Astrocyte (in vitro differentiated cells and primary cell): ENCODE data around the gene CA10. TPM values are rescaled to one million over a fixed set of nuclear protein-coding genes. Genes with fewer than 3 reads are reported as not detected.
A peak's percentile ranks its signal among the peaks of the same experiment; 100 is the strongest.

Experiments used
- DNase-seq: peaks from one replicate; pipeline ENCODE4 v3.0.0-alpha.2; 2010; ENCODE audit warnings: low read depth
- FAIRE-seq: peaks from 2 replicates; lab custom pipeline; 2011; peaks lifted over from hg19 to GRCh38; lab: Jason Lieb, UNC
- H2AFZ ChIP-seq: 2 replicates; pipeline ENCODE4 v1.6.0; 2012; ENCODE audit warnings: low read depth, low read length, inconsistent platforms
- H3K27ac ChIP-seq: 2 replicates; pipeline ENCODE4 v1.5.1; 2011; ENCODE audit warnings: low read depth, low read length, inconsistent platforms
- H3K27me3 ChIP-seq: 2 replicates; pipeline ENCODE4 v1.6.0; 2011; ENCODE audit warnings: low read length, inconsistent platforms; ENCODE audit not compliant: insufficient read depth
- H3K36me3 ChIP-seq: 2 replicates; pipeline ENCODE4 v1.5.1; 2011; ENCODE audit warnings: low read length, inconsistent platforms; ENCODE audit not compliant: insufficient read depth
- H3K4me1 ChIP-seq: 2 replicates; pipeline ENCODE4 v1.5.1; 2011; ENCODE audit warnings: low read length, inconsistent platforms; ENCODE audit not compliant: insufficient read depth
- H3K4me2 ChIP-seq: 2 replicates; pipeline ENCODE4 v1.6.0; 2012; ENCODE audit warnings: low read length, inconsistent platforms
- H3K4me3 ChIP-seq: 2 replicates; pipeline ENCODE4 v1.5.1; 2011; ENCODE audit warnings: low read depth, mild to moderate bottlenecking, low read length, inconsistent platforms; ENCODE audit not compliant: insufficient read depth
- H3K79me2 ChIP-seq: 2 replicates; pipeline ENCODE4 v1.6.0; 2012; ENCODE audit warnings: mild to moderate bottlenecking, low read length, inconsistent platforms; ENCODE audit not compliant: insufficient read depth
- H3K9ac ChIP-seq: 2 replicates; pipeline ENCODE4 v1.6.0; 2012; ENCODE audit warnings: mild to moderate bottlenecking, low read length, inconsistent platforms
- H3K9me3 ChIP-seq: 2 replicates; pipeline ENCODE4 v1.5.1; 2012; ENCODE audit warnings: low read depth, mild to moderate bottlenecking, low read length, inconsistent platforms; ENCODE audit not compliant: insufficient read depth
- H4K20me1 ChIP-seq: 2 replicates; pipeline ENCODE4 v1.6.0; 2012; ENCODE audit warnings: low read length, inconsistent platforms; ENCODE audit not compliant: insufficient read depth
- H3K27ac Mint-ChIP-seq: one replicate; pipeline ENCODE4 v1.8.0; 2021; ENCODE audit warnings: mild to moderate bottlenecking, mixed read lengths; ENCODE audit not compliant: unreplicated experiment
- H3K27me3 Mint-ChIP-seq: one replicate; pipeline ENCODE4 v1.8.0; 2021; ENCODE audit warnings: low read depth, mixed read lengths; ENCODE audit not compliant: unreplicated experiment
- H3K36me3 Mint-ChIP-seq: one replicate; pipeline ENCODE4 v1.8.0; 2021; ENCODE audit warnings: low read depth, mixed read lengths; ENCODE audit not compliant: unreplicated experiment
- H3K4me1 Mint-ChIP-seq: one replicate; pipeline ENCODE4 v1.8.0; 2021; ENCODE audit warnings: low read depth, mixed read lengths; ENCODE audit not compliant: unreplicated experiment
- H3K4me3 Mint-ChIP-seq: one replicate; pipeline ENCODE4 v1.8.0; 2021; ENCODE audit warnings: mild to moderate bottlenecking, moderate library complexity, mixed read lengths; ENCODE audit not compliant: unreplicated experiment
- H3K9me3 Mint-ChIP-seq: one replicate; pipeline ENCODE4 v1.8.0; 2021; ENCODE audit warnings: mild to moderate bottlenecking, mixed read lengths; ENCODE audit not compliant: unreplicated experiment
- CTCF ChIP-seq: IDR thresholded peaks from 2 replicates; pipeline ENCODE4 v1.5.1; 2011; ENCODE audit warnings: low read depth, mild to moderate bottlenecking, inconsistent platforms, low read length, moderate library complexity; ENCODE audit not compliant: insufficient read depth
- EZH2 ChIP-seq: IDR thresholded peaks from 2 replicates; pipeline ENCODE4 v1.6.1; 2012; ENCODE audit warnings: mild to moderate bottlenecking, low read length, inconsistent platforms; ENCODE audit not compliant: insufficient read depth
- total RNA-seq: library from RNA; stranded (reverse); gene quantifications from 2 replicates; pipeline ENCODE4 v1.2.1, GENCODE V29; 2021

CA10 gene
- total RNA-seq, 1 donor from 2014 or later, result 0.43 TPM

- no peak for FAIRE-seq
- no peaks in the 10 kb centered on the region for H3K9me3 ChIP-seq
- no peak overlapping the region for H3K27ac Mint-ChIP-seq
- H3K27me3 ChIP-seq, result peaks cover 33% of the 10 kb centered on the region
- TF ChIP-seq EZH2, result no peak
- TF ChIP-seq CTCF, result no peak
- H3K4me2 ChIP-seq, result no peak overlapping the region
- H3K36me3 ChIP-seq, result no peaks in the 10 kb centered on the region
- no peak overlapping the region for H3K4me3 ChIP-seq
- no peak for DNase-seq
- H3K36me3 Mint-ChIP-seq, result no peaks in the 10 kb centered on the region
- H3K4me1 Mint-ChIP-seq, result peaks cover 4% of the 10 kb centered on the region
- H3K9me3 Mint-ChIP-seq, result peaks cover 2% of the 10 kb centered on the region
- H3K27me3 Mint-ChIP-seq, result peaks cover 63% of the 10 kb centered on the region
- H3K4me1 ChIP-seq, result no peaks in the 10 kb centered on the region
- H3K4me3 Mint-ChIP-seq, result peak overlapping the region; percentile 67
- H3K27ac ChIP-seq, result no peak overlapping the region
- no peaks in the 10 kb centered on the region for H4K20me1 ChIP-seq
- no peak overlapping the region for H3K9ac ChIP-seq
- H3K79me2 ChIP-seq, result no peaks in the 10 kb centered on the region
- no peak overlapping the region for H2AFZ ChIP-seq
These were observed 977 bp upstream of the CA10 start for GRCh38 chr17:52159246-52160135.

- no peak for FAIRE-seq
- H3K27ac Mint-ChIP-seq, result no peak overlapping the region
- H3K4me1 ChIP-seq, result no peaks in the 10 kb centered on the region
- H3K4me3 Mint-ChIP-seq, result peak overlapping the region; percentile 68
- no peak overlapping the region for H2AFZ ChIP-seq
- peak overlapping the region; percentile 41 for H3K4me2 ChIP-seq
- no peak overlapping the region for H3K27ac ChIP-seq
- peaks cover 63% of the 10 kb centered on the region for H3K27me3 Mint-ChIP-seq
- H3K9me3 ChIP-seq, result no peaks in the 10 kb centered on the region
- H3K9me3 Mint-ChIP-seq, result peaks cover 2% of the 10 kb centered on the region
- no peak overlapping the region for H3K9ac ChIP-seq
- peaks cover 35% of the 10 kb centered on the region for H3K27me3 ChIP-seq
- H3K4me1 Mint-ChIP-seq, result peaks cover 4% of the 10 kb centered on the region
- no peaks in the 10 kb centered on the region for H3K36me3 Mint-ChIP-seq
- no peak for DNase-seq
- no peaks in the 10 kb centered on the region for H3K36me3 ChIP-seq
- TF ChIP-seq EZH2 (peak; percentile 77), CTCF (no peak)
- H3K79me2 ChIP-seq, result no peaks in the 10 kb centered on the region
- no peak overlapping the region for H3K4me3 ChIP-seq
- no peaks in the 10 kb centered on the region for H4K20me1 ChIP-seq
These were observed 688 bp downstream of the CA10 start for GRCh38 chr17:52157603-52158449.
